ENCODE data around the gene PARP1.

Gene PARP1

GRCh38 chr1:226324479-226324878 lies 83.4 kb downstream of the PARP1 start:
- TF ChIP-seq CTCF (IDR thresholded peaks at IDR 0.05; ENCODE audit: low read length), result no peak
- TF ChIP-seq EZH2 (IDR thresholded peaks at IDR 0.05; ENCODE audit: borderline replicate concordance, low read length), result no peak
- H3K27me3 ChIP-seq (ENCODE audit: insufficient read depth, low read length), result no peaks in the 10 kb centered on the region
- no peak overlapping the region for H2AFZ ChIP-seq (ENCODE audit: low read length)
- H3K27ac ChIP-seq (ENCODE audit: low read depth, low read length, poor library complexity, severe bottlenecking), result no peak overlapping the region
- no peaks in the 10 kb centered on the region for H3K9me2 ChIP-seq (ENCODE audit: low read depth, low read length)
- H3K9me3 ChIP-seq (ENCODE audit: low read length), result 0 out of 2 replicates have a peak, but pooled peaks cover 4% of the 10 kb centered on the region
- H4K20me1 ChIP-seq (ENCODE audit: insufficient read depth, low read length), result no peaks in the 10 kb centered on the region
- no peaks in the 10 kb centered on the region for H3K4me1 ChIP-seq (ENCODE audit: insufficient read depth, low read length, severe bottlenecking)
- no peak overlapping the region for H3K4me2 ChIP-seq (ENCODE audit: low read length)
- H3F3A ChIP-seq (ENCODE audit: insufficient read depth, low read length), result no peaks in the 10 kb centered on the region
- H3K79me2 ChIP-seq (ENCODE audit: insufficient read depth, low read length), result no peaks in the 10 kb centered on the region
- no peak overlapping the region for H3K4me3 ChIP-seq (ENCODE audit: low read depth, low read length, poor library complexity, severe bottlenecking)
- H3K9ac ChIP-seq (ENCODE audit: low read length), result no peak overlapping the region
- H3K36me3 ChIP-seq (ENCODE audit: insufficient read depth, low read length), result peaks cover 3% of the 10 kb centered on the region; the same call in 1 of the 2 replicates

- H3K9ac ChIP-seq (ENCODE audit: low read length), result no peak overlapping the region
- no peak overlapping the region for H3K27ac ChIP-seq (ENCODE audit: low read depth, low read length, poor library complexity, severe bottlenecking)
- H3K79me2 ChIP-seq (ENCODE audit: insufficient read depth, low read length), result no peaks in the 10 kb centered on the region
- H3F3A ChIP-seq (ENCODE audit: insufficient read depth, low read length), result no peaks in the 10 kb centered on the region
- no peak overlapping the region for H3K4me2 ChIP-seq (ENCODE audit: low read length)
- no peaks in the 10 kb centered on the region for H3K4me1 ChIP-seq (ENCODE audit: insufficient read depth, low read length, severe bottlenecking)
- H4K20me1 ChIP-seq (ENCODE audit: insufficient read depth, low read length), result no peaks in the 10 kb centered on the region
- no peak overlapping the region for H2AFZ ChIP-seq (ENCODE audit: low read length)
- TF ChIP-seq CTCF (IDR thresholded peaks at IDR 0.05; ENCODE audit: low read length) (no peak), EZH2 (IDR thresholded peaks at IDR 0.05; ENCODE audit: borderline replicate concordance, low read length) (no peak)
- H3K9me2 ChIP-seq (ENCODE audit: low read depth, low read length), result no peaks in the 10 kb centered on the region
- H3K27me3 ChIP-seq (ENCODE audit: insufficient read depth, low read length), result peaks cover 1% of the 10 kb centered on the region; the same call in 1 of the 2 replicates
- H3K36me3 ChIP-seq (ENCODE audit: insufficient read depth, low read length), result peaks cover 3% of the 10 kb centered on the region; the same call in 1 of the 2 replicates
- no peak overlapping the region for H3K4me3 ChIP-seq (ENCODE audit: low read depth, low read length, poor library complexity, severe bottlenecking)
- H3K9me3 ChIP-seq (ENCODE audit: low read length), result 0 out of 2 replicates have a peak, but pooled peaks cover 4% of the 10 kb centered on the region
These were observed 84.9 kb downstream of the PARP1 start for GRCh38 chr1:226322986-226323385.

- Histone ChIP-seq H3K4me3 (ENCODE audit: low read depth, low read length, poor library complexity, severe bottlenecking) (no peak overlapping the region), H3F3A (ENCODE audit: insufficient read depth, low read length) (no peaks in the 10 kb centered on the region), H3K4me2 (ENCODE audit: low read length) (no peak overlapping the region), H4K20me1 (ENCODE audit: insufficient read depth, low read length) (no peaks in the 10 kb centered on the region), H3K9me3 (ENCODE audit: low read length) (0 out of 2 replicates have a peak, but pooled peaks cover 4% of the 10 kb centered on the region), H3K36me3 (ENCODE audit: insufficient read depth, low read length) (peaks cover 3% of the 10 kb centered on the region; the same call in 1 of the 2 replicates), H3K4me1 (ENCODE audit: insufficient read depth, low read length, severe bottlenecking) (no peaks in the 10 kb centered on the region), H3K79me2 (ENCODE audit: insufficient read depth, low read length) (no peaks in the 10 kb centered on the region), H3K27ac (ENCODE audit: low read depth, low read length, poor library complexity, severe bottlenecking) (no peak overlapping the region), H3K27me3 (ENCODE audit: insufficient read depth, low read length) (peaks cover 3% of the 10 kb centered on the region; the same call in 1 of the 2 replicates), H2AFZ (ENCODE audit: low read length) (no peak overlapping the region), H3K9me2 (ENCODE audit: low read depth, low read length) (no peaks in the 10 kb centered on the region), H3K9ac (ENCODE audit: low read length) (no peak overlapping the region)
- TF ChIP-seq CTCF (IDR thresholded peaks at IDR 0.05; ENCODE audit: low read length), result no peak
- TF ChIP-seq EZH2 (IDR thresholded peaks at IDR 0.05; ENCODE audit: borderline replicate concordance, low read length), result no peak
These were observed 87.0 kb downstream of the PARP1 start for GRCh38 chr1:226320930-226321329.
